GM10266 (cell line): Measurements from ENCODE around the gene GUCA2B.

Source experiments
- DNase-seq: peaks from one replicate; pipeline ENCODE4 v3.0.0; 2012; ENCODE audit errors: extremely low spot score
- TF ChIP-seq, protein P1 (sequence below): IDR thresholded peaks from 2 replicates; pipeline ENCODE4 v1.5.1; 2012; ENCODE audit warnings: mild to moderate bottlenecking, low read depth; ENCODE audit not compliant: control insufficient read depth, insufficient read depth; ENCODE audit errors: missing control alignments

The GUCA2B gene

GRCh38 chr1:42152907-42153600 is at the start of gene GUCA2B:
Gene GUCA2B, plus strand, starts transcription at chr1:42153410. Its CDS starts 41 bp downstream, at chr1:42153451.
- DNase-seq = no peak

DNA sequence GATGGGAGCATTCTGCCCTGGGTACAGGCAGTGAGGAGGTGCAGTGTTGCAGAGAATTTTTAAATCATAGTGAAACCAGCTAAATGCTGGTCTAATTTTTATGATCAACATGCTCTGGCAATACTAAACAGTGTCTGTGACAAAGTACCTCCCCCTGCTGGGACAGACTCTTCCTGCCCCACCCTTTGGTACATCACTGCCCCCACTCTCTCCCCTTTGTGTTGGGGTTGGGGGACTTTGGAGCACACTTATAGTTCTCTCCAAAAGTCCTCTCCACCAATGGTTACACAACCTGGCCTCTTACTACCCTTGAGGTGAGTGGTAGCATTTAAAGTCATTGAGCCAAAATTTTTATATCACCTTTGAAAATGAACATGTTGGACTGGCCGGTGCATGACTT is 48.2 kb upstream of the GUCA2B start:
- TF ChIP-seq, protein P1, sequence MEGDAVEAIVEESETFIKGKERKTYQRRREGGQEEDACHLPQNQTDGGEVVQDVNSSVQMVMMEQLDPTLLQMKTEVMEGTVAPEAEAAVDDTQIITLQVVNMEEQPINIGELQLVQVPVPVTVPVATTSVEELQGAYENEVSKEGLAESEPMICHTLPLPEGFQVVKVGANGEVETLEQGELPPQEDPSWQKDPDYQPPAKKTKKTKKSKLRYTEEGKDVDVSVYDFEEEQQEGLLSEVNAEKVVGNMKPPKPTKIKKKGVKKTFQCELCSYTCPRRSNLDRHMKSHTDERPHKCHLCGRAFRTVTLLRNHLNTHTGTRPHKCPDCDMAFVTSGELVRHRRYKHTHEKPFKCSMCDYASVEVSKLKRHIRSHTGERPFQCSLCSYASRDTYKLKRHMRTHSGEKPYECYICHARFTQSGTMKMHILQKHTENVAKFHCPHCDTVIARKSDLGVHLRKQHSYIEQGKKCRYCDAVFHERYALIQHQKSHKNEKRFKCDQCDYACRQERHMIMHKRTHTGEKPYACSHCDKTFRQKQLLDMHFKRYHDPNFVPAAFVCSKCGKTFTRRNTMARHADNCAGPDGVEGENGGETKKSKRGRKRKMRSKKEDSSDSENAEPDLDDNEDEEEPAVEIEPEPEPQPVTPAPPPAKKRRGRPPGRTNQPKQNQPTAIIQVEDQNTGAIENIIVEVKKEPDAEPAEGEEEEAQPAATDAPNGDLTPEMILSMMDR = no peak
- DNase-seq = no peak

More at GRCh38 chr1:42152907-42153600, at the start of gene GUCA2B:
- TF ChIP-seq, protein P1 = no peak

- TF ChIP-seq, protein P1 = no peak
- DNase-seq = no peak
Measured at GRCh38 chr1:42108309-42108708, 44.9 kb upstream of the GUCA2B start.

- TF ChIP-seq, protein P1 = no peak
- DNase-seq = no peak
Measured at GRCh38 chr1:42109600-42109999, 43.6 kb upstream of the GUCA2B start.

DNA sequence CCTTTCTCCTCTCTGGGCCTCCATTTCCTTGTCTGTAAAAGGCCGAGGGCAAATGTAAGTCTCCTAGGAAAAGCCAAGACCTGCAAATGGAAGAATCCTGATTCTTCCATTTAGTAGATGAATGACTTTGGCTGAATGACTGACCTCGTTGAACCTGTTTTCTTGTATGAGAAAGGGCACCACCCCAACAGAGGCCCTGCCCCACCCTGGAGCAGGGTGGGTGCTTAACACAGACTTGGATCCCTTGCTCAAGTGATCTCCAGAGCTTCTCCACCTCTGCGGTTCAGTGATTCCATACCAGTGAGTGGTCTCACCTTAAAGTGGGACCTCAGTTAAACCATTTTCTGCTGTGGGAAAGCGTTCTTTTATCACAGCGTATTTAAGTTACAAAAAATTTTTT is 39.0 kb upstream of the GUCA2B start:
- TF ChIP-seq, protein P1 = no peak
- DNase-seq = no peak

DNA sequence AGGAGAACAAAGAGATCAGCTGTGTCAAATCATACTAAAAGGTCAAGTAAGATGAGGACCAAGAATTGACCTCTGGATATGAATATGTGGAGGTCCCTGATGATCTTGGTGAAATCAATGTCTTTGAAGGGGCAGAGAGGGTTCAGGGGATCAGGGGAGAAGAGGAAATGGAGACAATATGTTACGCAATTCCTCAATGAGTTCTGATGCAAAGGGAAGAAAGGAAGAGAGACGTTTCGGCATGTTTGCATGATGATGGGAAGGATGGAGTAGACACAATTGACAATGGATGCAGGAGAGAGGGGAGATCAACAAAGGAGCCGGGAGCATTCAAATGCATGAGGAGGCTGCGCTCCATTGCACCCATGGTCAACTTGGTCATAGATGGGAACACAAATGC is 36.0 kb upstream of the GUCA2B start:
- TF ChIP-seq, protein P1 = no peak
- no peak for DNase-seq

DNA sequence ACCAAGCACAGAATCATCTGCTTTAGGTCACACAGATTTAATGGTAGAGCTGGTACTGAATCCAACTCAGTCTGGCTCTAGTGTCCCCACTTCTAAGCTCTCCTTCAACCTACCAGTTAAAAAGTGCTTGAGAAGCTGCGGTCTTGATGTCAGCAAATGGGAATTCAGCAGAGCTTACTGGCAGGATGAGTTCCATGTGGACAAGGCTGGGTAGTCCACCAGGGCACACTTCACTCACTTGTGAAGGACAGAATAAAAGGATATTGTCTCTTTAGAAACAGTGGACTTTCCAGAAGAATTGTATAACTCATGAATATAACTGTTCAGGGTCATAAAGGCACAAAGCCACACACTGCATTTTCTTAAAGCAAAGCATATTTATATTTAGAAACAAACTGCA is 35.1 kb upstream of the GUCA2B start:
- no peak for DNase-seq
- TF ChIP-seq, protein P1 = no peak
